Retina (tissue), 1 donor: ENCODE results near the gene SRCIN1.
"Not testable (repeated sequence)": the region's sequence is repeated elsewhere in the genome, so short reads cannot be mapped to it uniquely, and the experiment has no call there.

Experiments used
- DNase-seq: peaks from one replicate; pipeline ENCODE4 v3.0.0-alpha.2; 2016

Gene SRCIN1

GRCh38 chr17:38507921-38508569, 97.7 kb downstream of the SRCIN1 start:
- no peak for DNase-seq

- DNase-seq: no peak
These were observed 98.3 kb downstream of the SRCIN1 start for GRCh38 chr17:38507436-38507835.

- no peak for DNase-seq
These were observed 101.5 kb downstream of the SRCIN1 start for GRCh38 chr17:38504216-38504615.

GRCh38 chr17:38503286-38503913, 102.4 kb downstream of the SRCIN1 start:
- not testable (repeated sequence) for DNase-seq

GRCh38 chr17:38501718-38502117, 104.0 kb downstream of the SRCIN1 start:
- DNase-seq: not testable (repeated sequence)

- DNase-seq: not testable (repeated sequence)
These were observed 106.5 kb downstream of the SRCIN1 start for GRCh38 chr17:38499230-38499629.

- DNase-seq: no peak
These were observed 107.4 kb downstream of the SRCIN1 start for GRCh38 chr17:38498353-38498752.

GRCh38 chr17:38497656-38498055, 108.1 kb downstream of the SRCIN1 start:
- DNase-seq: not testable (repeated sequence)

GRCh38 chr17:38494152-38494551, 111.6 kb downstream of the SRCIN1 start:
- DNase-seq: not testable (repeated sequence)

- peak; percentile 79 for DNase-seq
These were observed 113.4 kb downstream of the SRCIN1 start for GRCh38 chr17:38492067-38493040.

- not testable (repeated sequence) for DNase-seq
These were observed 114.2 kb downstream of the SRCIN1 start for GRCh38 chr17:38491346-38492066.

- not testable (repeated sequence) for DNase-seq
These were observed 116.0 kb downstream of the SRCIN1 start for GRCh38 chr17:38489774-38490173.

GRCh38 chr17:38485681-38486298, 120.0 kb downstream of the SRCIN1 start:
- not testable (repeated sequence) for DNase-seq

- no peak for DNase-seq
These were observed 120.6 kb downstream of the SRCIN1 start for GRCh38 chr17:38485146-38485468.

GRCh38 chr17:38484242-38485145, 121.3 kb downstream of the SRCIN1 start:
- DNase-seq: peak; percentile 84

- not testable (repeated sequence) for DNase-seq
These were observed 123.1 kb downstream of the SRCIN1 start for GRCh38 chr17:38482700-38483043.

- DNase-seq: not testable (repeated sequence)
These were observed 123.6 kb downstream of the SRCIN1 start for GRCh38 chr17:38482039-38482699.
